Tibial nerve (tissue), 3 donors: Measurements from ENCODE around the gene UGT1A7.

ENCODE experiments used
- EP300 ChIP-seq, 2 donors: sonication (generic); formaldehyde crosslinking; IDR thresholded peaks; one replicate each; pipeline ENCODE4 v1.6.1; 2017; ENCODE audit warnings: antibody characterized with exemption in 2 of 2, mild to moderate bottlenecking in 1 of 2
- POLR2A ChIP-seq, 2 donors: fragments of 450-650 bp; IDR thresholded peaks; one replicate each; pipeline ENCODE4 v1.6.1; 2017; ENCODE audit warnings: antibody characterized with exemption in 2 of 2, mild to moderate bottlenecking in 2 of 2, moderate library complexity in 2 of 2

- no peak for TF ChIP-seq EP300 (IDR thresholded peaks at IDR 0.05)
- no peak for TF ChIP-seq POLR2A (IDR thresholded peaks at IDR 0.05)
Measured at GRCh38 chr2:233766416-233766815, 84.7 kb downstream of the UGT1A7 start.
